IMR-90 (cell line): ENCODE data around the gene IFT20. TPM values are rescaled to one million over a fixed set of nuclear protein-coding genes. Genes with fewer than 3 reads are reported as not detected.

Source experiments
- ATAC-seq: fragments of 200-7000 bp; cut with Tn5 transposase; 2 replicates; pipeline ENCODE4 v1.9.1; 2020; ENCODE audit warnings: low read depth, mild to moderate bottlenecking, moderate library complexity
- BruUV-seq: library from RNA; stranded (reverse); fragments of 400-500 nt; replicated peaks from 2 replicates; lab custom pipeline; 2021; lab: Mats Ljungman, UMichigan
- CTCF ChIA-PET: fragments of 300-600 bp; formaldehyde crosslinking; extraction: SDS; loops from one replicate; lab custom pipeline; 2021; ENCODE audit warnings: antibody characterized with exemption; lab: Yijun Ruan, JAX
- POLR2A ChIA-PET: fragments of 300-600 bp; sonication (Branson Sonifier 250); formaldehyde crosslinking; loops from one replicate; lab custom pipeline; 2022; ENCODE audit warnings: antibody characterized with exemption; ENCODE audit not compliant: unreplicated experiment; lab: Charles Lee
- DNase-seq: peaks from one replicate; pipeline ENCODE4 v3.0.0; 2013
- H2AFZ ChIP-seq: replicated peaks from 2 replicates; pipeline ENCODE3; 2013; ENCODE audit warnings: low read length, mild to moderate bottlenecking; ENCODE audit not compliant: poor library complexity
- H2AK5ac ChIP-seq: 2 replicates; pipeline ENCODE4 v1.6.1; 2013; ENCODE audit warnings: low read depth, low read length, inconsistent platforms
- H2AK9ac ChIP-seq: replicated peaks from 2 replicates; pipeline ENCODE3; 2013; ENCODE audit warnings: mild to moderate bottlenecking, low read depth, low read length, moderate library complexity; ENCODE audit not compliant: poor library complexity
- H2BK120ac ChIP-seq: 2 replicates; pipeline ENCODE4 v1.6.1; 2013; ENCODE audit warnings: low read depth, low read length, inconsistent platforms
- H2BK15ac ChIP-seq: 3 replicates; pipeline ENCODE4 v1.6.1; 2013; ENCODE audit warnings: low read depth, low read length, inconsistent platforms
- H2BK20ac ChIP-seq: 2 replicates; pipeline ENCODE4 v1.6.1; 2013; ENCODE audit warnings: low read depth, mild to moderate bottlenecking, inconsistent platforms, low read length, moderate library complexity
- H2BK5ac ChIP-seq: 2 replicates; pipeline ENCODE4 v1.6.1; 2013; ENCODE audit warnings: mild to moderate bottlenecking, low read depth, low read length, inconsistent platforms; ENCODE audit not compliant: poor library complexity, severe bottlenecking
- H3K14ac ChIP-seq: replicated peaks from 2 replicates; pipeline ENCODE4 v1.6.1; 2013; ENCODE audit warnings: low read depth, low read length, inconsistent platforms
- H3K18ac ChIP-seq: 2 replicates; pipeline ENCODE4 v1.6.1; 2013; ENCODE audit warnings: low read depth, low read length, control low read depth
- H3K23ac ChIP-seq: 2 replicates; pipeline ENCODE4 v1.6.1; 2013; ENCODE audit warnings: low read depth, low read length, inconsistent platforms
- H3K27ac ChIP-seq: 2 replicates; pipeline ENCODE4 v1.5.1; 2013; ENCODE audit warnings: mild to moderate bottlenecking, control low read depth, low read length; ENCODE audit not compliant: insufficient read depth
- H3K27me3 ChIP-seq: 2 replicates; pipeline ENCODE4 v1.6.1; 2013; ENCODE audit warnings: low read length; ENCODE audit not compliant: control insufficient read depth, insufficient read depth
- H3K36me3 ChIP-seq: 2 replicates; pipeline ENCODE4 v1.6.1; 2013; ENCODE audit warnings: low read length, mixed read lengths; ENCODE audit not compliant: control insufficient read depth, insufficient read depth
- H3K4ac ChIP-seq: 2 replicates; pipeline ENCODE4 v1.6.1; 2013; ENCODE audit warnings: low read depth, low read length, inconsistent platforms
- H3K4me1 ChIP-seq: 2 replicates; pipeline ENCODE4 v1.6.1; 2013; ENCODE audit warnings: low read length, mixed read lengths; ENCODE audit not compliant: control insufficient read depth, insufficient read depth
- H3K4me2 ChIP-seq: 2 replicates; pipeline ENCODE4 v1.6.1; 2013; ENCODE audit warnings: low read depth, mild to moderate bottlenecking, control low read depth, low read length, moderate library complexity
- H3K4me3 ChIP-seq: 2 replicates; pipeline ENCODE4 v1.5.1; 2013; ENCODE audit warnings: low read depth, mild to moderate bottlenecking, control low read depth, low read length, moderate library complexity; ENCODE audit not compliant: insufficient read depth
- H3K56ac ChIP-seq: 2 replicates; pipeline ENCODE4 v1.6.1; 2013; ENCODE audit warnings: low read length, inconsistent platforms; ENCODE audit not compliant: insufficient read depth; ENCODE audit errors: extremely low read depth
- H3K79me1 ChIP-seq, 2 experiments: 2 replicates each; pipeline ENCODE4 v1.6.1; 2013; ENCODE audit warnings: low read length in 2 of 2, inconsistent platforms in 1 of 2, low read depth in 1 of 2
- H3K9ac ChIP-seq: 2 replicates; pipeline ENCODE4 v1.6.1; 2013; ENCODE audit warnings: low read depth, low read length, control low read depth
- H3K9me1 ChIP-seq: 2 replicates; pipeline ENCODE4 v1.6.1; 2013; ENCODE audit warnings: low read length, inconsistent platforms; ENCODE audit not compliant: insufficient read depth
- H3K9me3 ChIP-seq: 2 replicates; pipeline ENCODE4 v1.6.1; 2013; ENCODE audit warnings: low read length; ENCODE audit not compliant: control insufficient read depth, insufficient read depth
- H4K20me1 ChIP-seq: 2 replicates; pipeline ENCODE4 v1.6.1; 2013; ENCODE audit warnings: low read length, inconsistent platforms; ENCODE audit not compliant: insufficient read depth
- H4K5ac ChIP-seq: 2 replicates; pipeline ENCODE4 v1.6.1; 2013; ENCODE audit warnings: mild to moderate bottlenecking, low read depth, low read length, control low read depth
- H4K8ac ChIP-seq, 2 experiments: 2 replicates each; pipeline ENCODE4 v1.6.1; 2013; ENCODE audit warnings: low read depth in 2 of 2, low read length in 2 of 2, control low read depth in 1 of 2, inconsistent platforms in 1 of 2
- H4K91ac ChIP-seq: 2 replicates; pipeline ENCODE4 v1.6.1; 2013; ENCODE audit warnings: low read depth, low read length, inconsistent platforms; ENCODE audit not compliant: insufficient read depth
- BHLHE40 ChIP-seq: fragments of 150-350 bp; IDR thresholded peaks from 2 replicates; pipeline ENCODE4 v1.6.1; 2016; ENCODE audit warnings: mild to moderate bottlenecking, low read depth, low read length
- CEBPB ChIP-seq: IDR thresholded peaks from 2 replicates; pipeline ENCODE4 v1.6.1; 2012; ENCODE audit warnings: low read depth, low read length, improper control_type of control experiment
- FOS ChIP-seq: fragments of 150-350 bp; IDR thresholded peaks from 2 replicates; pipeline ENCODE4 v1.6.1; 2016; ENCODE audit warnings: low read depth, low read length
- MAFK ChIP-seq: IDR thresholded peaks from 2 replicates; pipeline ENCODE4 v1.6.1; 2012; ENCODE audit warnings: low read depth, low read length, improper control_type of control experiment
- MAZ ChIP-seq: IDR thresholded peaks from 2 replicates; pipeline ENCODE4 v1.6.1; 2012; ENCODE audit warnings: low read depth, mild to moderate bottlenecking, low read length, improper control_type of control experiment, moderate library complexity, borderline replicate concordance
- POLR2A ChIP-seq: IDR thresholded peaks from 2 replicates; pipeline ENCODE4 v1.6.1; 2012; ENCODE audit warnings: mild to moderate bottlenecking, low read depth, low read length
- RAD21 ChIP-seq: IDR thresholded peaks from 2 replicates; pipeline ENCODE4 v1.6.1; 2012; ENCODE audit warnings: low read length, improper control_type of control experiment
- RCOR1 ChIP-seq: IDR thresholded peaks from 2 replicates; pipeline ENCODE4 v1.6.1; 2012; ENCODE audit warnings: mild to moderate bottlenecking, low read length, improper control_type of control experiment; ENCODE audit not compliant: insufficient replicate concordance
- RFX5 ChIP-seq: IDR thresholded peaks from 2 replicates; pipeline ENCODE4 v1.8.0; 2012; ENCODE audit warnings: low read depth, mild to moderate bottlenecking, low read length, moderate library complexity
- SMC3 ChIP-seq: fragments of 150-350 bp; IDR thresholded peaks from 2 replicates; pipeline ENCODE4 v1.6.1; 2016; ENCODE audit warnings: low read depth, mild to moderate bottlenecking, antibody characterized with exemption, low read length, moderate library complexity
- WGBS, 2 experiments: methylation state at CpG; one replicate each; pipeline versions ENCODE4 v1.1.5 to v1.1.7; 2013; ENCODE audit warnings: missing lambda C conversion rate in 2 of 2; ENCODE audit not compliant: insufficient read length in 1 of 2; ENCODE audit errors: extremely low coverage in 2 of 2; 5-methylcytosine and 5-hydroxymethylcytosine counted together
- dilution Hi-C: fragments of 300-500 bp; cut with HindIII; formaldehyde crosslinking; loops from one replicate; pipeline ENCODE4 v1.14.3; 2018; ENCODE audit warnings: low sequenced_read_pairs; ENCODE audit not compliant: unreplicated experiment
- in situ Hi-C: fragments of 300-500 bp; cut with MboI; formaldehyde crosslinking; loops from 3 replicates; pipeline ENCODE4 v1.14.3; 2019; ENCODE audit warnings: low sequenced_read_pairs, inconsistent platforms, mixed read lengths
- intact Hi-C: fragments of 100-400 bp; cut with micrococcal nuclease; formaldehyde crosslinking; loops from 2 replicates; pipeline ENCODE4 v1.10.0; 2022
- polyA plus RNA-seq, 3 experiments: library from polyadenylated mRNA; depleted of rRNA; stranded (reverse); fragments of >200 nt; gene quantifications; 2 replicates each; pipeline ENCODE4 v1.2.3, GENCODE V29; 2012; ENCODE audit warnings: low replicate concordance in 1 of 3
- total RNA-seq: library from RNA; depleted of rRNA; stranded (reverse); fragments of >200 nt; gene quantifications from 2 replicates; pipeline ENCODE4 v1.2.3, GENCODE V29; 2012
- TF ChIP-seq, protein P1 (sequence below): fragments of 150-350 bp; IDR thresholded peaks from 2 replicates; pipeline ENCODE4 v1.6.1; 2017; ENCODE audit warnings: mild to moderate bottlenecking, antibody characterized with exemption, low read length, low read depth
- TF ChIP-seq, protein P2 (sequence below): conservative IDR thresholded peaks from 2 replicates; pipeline ENCODE4 v1.5.1; 2012; ENCODE audit warnings: mild to moderate bottlenecking, low read depth, low read length, improper control_type of control experiment
- TF ChIP-seq, protein P3 (sequence below): fragments of 150-350 bp; IDR thresholded peaks from 2 replicates; pipeline ENCODE4 v1.6.1; 2016; ENCODE audit warnings: low read depth, mild to moderate bottlenecking, low read length, moderate library complexity, borderline replicate concordance

Gene IFT20
- total and polyA plus RNA-seq, 2 of the 4 experiments (the other 2 are of a cell fraction) = 25.5 to 46.3 TPM

DNA sequence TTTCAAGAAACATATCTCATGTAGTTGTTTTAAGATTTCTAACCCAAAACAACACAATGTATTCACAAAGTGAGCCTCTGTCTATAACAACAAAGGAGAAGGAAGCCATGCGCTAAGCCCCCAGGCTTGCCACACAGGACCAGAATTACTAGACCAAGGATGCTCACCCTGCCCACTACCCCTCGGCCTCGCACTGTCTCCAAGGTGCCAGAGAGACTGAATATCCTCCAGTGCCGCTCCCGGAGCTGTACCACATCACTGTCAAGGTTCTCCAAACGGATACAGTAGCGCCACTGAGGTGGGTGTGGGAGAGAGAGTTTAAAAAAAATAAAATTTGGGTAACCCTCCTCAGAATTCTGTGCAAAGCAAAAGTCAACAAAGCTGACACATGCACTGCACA is 15.0 kb upstream of the IFT20 start (continued):
- TF ChIP-seq, protein P1, sequence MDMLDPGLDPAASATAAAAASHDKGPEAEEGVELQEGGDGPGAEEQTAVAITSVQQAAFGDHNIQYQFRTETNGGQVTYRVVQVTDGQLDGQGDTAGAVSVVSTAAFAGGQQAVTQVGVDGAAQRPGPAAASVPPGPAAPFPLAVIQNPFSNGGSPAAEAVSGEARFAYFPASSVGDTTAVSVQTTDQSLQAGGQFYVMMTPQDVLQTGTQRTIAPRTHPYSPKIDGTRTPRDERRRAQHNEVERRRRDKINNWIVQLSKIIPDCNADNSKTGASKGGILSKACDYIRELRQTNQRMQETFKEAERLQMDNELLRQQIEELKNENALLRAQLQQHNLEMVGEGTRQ = no peak
- TF ChIP-seq CEBPB (no peak), RAD21 (no peak), MAFK (no peak), RFX5 (no peak)

DNA sequence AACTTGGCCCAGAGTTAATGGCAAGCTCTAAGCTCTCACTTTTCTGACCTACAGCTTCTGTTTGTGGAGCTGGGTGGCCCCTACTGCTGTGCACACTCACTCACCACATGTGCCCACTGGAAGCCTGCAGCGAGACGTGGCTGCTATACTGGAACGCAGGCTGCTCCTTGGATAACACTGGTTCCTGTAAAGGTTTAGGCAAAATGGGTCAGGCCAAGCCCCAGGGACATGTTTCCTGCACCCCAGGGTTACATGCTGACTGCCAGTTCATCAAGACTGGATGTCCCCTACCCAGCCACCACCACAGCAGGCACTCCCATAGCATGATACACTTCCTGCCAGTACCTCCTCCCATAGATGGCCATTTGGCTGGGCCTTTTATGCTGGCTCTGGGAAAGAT is 13.7 kb upstream of the IFT20 start:
- Histone ChIP-seq H3K27ac (no peak overlapping the region), H2AK9ac (no peak overlapping the region), H3K9me1 (peaks cover 12% of the 10 kb centered on the region; the same call in 1 of the 2 replicates), H2AFZ (no peak overlapping the region), H3K18ac (no peak overlapping the region), H2BK5ac (no peak overlapping the region), H3K9me3 (no peaks in the 10 kb centered on the region), H2AK5ac (0 out of 2 replicates have a peak overlapping the region, but pooled peaks have one; percentile 30), H2BK15ac (no peak overlapping the region), H3K27me3 (no peaks in the 10 kb centered on the region), H3K4me1 (peaks cover 16% of the 10 kb centered on the region), H3K4ac (no peak overlapping the region), H2BK20ac (no peak overlapping the region), H3K79me1 (peaks cover 13 to 55% of the 10 kb centered on the region in 2 experiments), H3K36me3 (peaks cover 74% of the 10 kb centered on the region), H2BK120ac (no peak overlapping the region), H4K20me1 (peaks cover 13% of the 10 kb centered on the region), H3K4me2 (no peak overlapping the region), H4K8ac (no peak overlapping the region), H3K4me3 (no peak overlapping the region), H3K23ac (no peak overlapping the region), H4K91ac (no peak overlapping the region), H4K5ac (no peak overlapping the region), H3K9ac (no peak overlapping the region), H3K14ac (no peak overlapping the region), H3K56ac (no peak overlapping the region)
- ChIA-PET POLR2A (no interaction called here), CTCF (no interaction called here)
- no peak for DNase-seq
- dilution Hi-C loops = no loop called here
- BruUV-seq = no TSS peak
- WGBS, 2 experiments = no CpG with 5 or more reads among the region's 3 CpGs
- intact Hi-C loops = loop anchor here (2.0 kb wide), 1 partner anchor 68 kb away; no protein-coding TSS in a partner anchor
- ATAC-seq = no peak
- in situ Hi-C loops = loop anchor here (25.0 kb wide), 1 partner anchor 812 kb away; no protein-coding TSS in a partner anchor
- TF ChIP-seq MAZ (no peak), POLR2A (no peak), SMC3 (no peak), MAFK (no peak), FOS (no peak), RCOR1 (no peak), BHLHE40 (no peak), RFX5 (no peak)
- TF ChIP-seq, protein P2, sequence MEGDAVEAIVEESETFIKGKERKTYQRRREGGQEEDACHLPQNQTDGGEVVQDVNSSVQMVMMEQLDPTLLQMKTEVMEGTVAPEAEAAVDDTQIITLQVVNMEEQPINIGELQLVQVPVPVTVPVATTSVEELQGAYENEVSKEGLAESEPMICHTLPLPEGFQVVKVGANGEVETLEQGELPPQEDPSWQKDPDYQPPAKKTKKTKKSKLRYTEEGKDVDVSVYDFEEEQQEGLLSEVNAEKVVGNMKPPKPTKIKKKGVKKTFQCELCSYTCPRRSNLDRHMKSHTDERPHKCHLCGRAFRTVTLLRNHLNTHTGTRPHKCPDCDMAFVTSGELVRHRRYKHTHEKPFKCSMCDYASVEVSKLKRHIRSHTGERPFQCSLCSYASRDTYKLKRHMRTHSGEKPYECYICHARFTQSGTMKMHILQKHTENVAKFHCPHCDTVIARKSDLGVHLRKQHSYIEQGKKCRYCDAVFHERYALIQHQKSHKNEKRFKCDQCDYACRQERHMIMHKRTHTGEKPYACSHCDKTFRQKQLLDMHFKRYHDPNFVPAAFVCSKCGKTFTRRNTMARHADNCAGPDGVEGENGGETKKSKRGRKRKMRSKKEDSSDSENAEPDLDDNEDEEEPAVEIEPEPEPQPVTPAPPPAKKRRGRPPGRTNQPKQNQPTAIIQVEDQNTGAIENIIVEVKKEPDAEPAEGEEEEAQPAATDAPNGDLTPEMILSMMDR = no peak
- TF ChIP-seq, protein P1 = no peak
- TF ChIP-seq, protein P3, sequence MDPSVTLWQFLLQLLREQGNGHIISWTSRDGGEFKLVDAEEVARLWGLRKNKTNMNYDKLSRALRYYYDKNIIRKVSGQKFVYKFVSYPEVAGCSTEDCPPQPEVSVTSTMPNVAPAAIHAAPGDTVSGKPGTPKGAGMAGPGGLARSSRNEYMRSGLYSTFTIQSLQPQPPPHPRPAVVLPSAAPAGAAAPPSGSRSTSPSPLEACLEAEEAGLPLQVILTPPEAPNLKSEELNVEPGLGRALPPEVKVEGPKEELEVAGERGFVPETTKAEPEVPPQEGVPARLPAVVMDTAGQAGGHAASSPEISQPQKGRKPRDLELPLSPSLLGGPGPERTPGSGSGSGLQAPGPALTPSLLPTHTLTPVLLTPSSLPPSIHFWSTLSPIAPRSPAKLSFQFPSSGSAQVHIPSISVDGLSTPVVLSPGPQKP = no peak
